GM18505 (cell line): ENCODE data around the gene IP6K2.

Source experiments
- ATAC-seq: cut with Tn5 transposase; IDR thresholded peaks from one replicate; pipeline ENCODE4 v1.9.1; 2021; ENCODE audit not compliant: unreplicated experiment
- POLR2A ChIP-seq: IDR thresholded peaks from 4 replicates; pipeline ENCODE4 v1.6.1; 2011; ENCODE audit warnings: borderline replicate concordance; ENCODE audit not compliant: insufficient read depth, insufficient read length; ENCODE audit errors: extremely low read depth

The IP6K2 gene

GRCh38 chr3:48644898-48645760, 71.9 kb downstream of the IP6K2 start:
- no peak for TF ChIP-seq POLR2A
- ATAC-seq, result no peak

GRCh38 chr3:48642605-48643004, 74.4 kb downstream of the IP6K2 start:
- ATAC-seq, result no peak
- TF ChIP-seq POLR2A, result no peak

- TF ChIP-seq POLR2A, result no peak
- ATAC-seq, result no peak
Measured at GRCh38 chr3:48641396-48641795, 75.6 kb downstream of the IP6K2 start.

- no peak for ATAC-seq
- no peak for TF ChIP-seq POLR2A
Measured at GRCh38 chr3:48639944-48640606, 76.9 kb downstream of the IP6K2 start.
